Neural progenitor cell (in vitro differentiated cells): ENCODE data around the gene ENTPD5.

ENCODE experiments used
- EZH2 ChIP-seq: fragments of 200-600 bp; sonication (generic); IDR thresholded peaks from 2 replicates; pipeline ENCODE4 v1.6.1; 2017; ENCODE audit warnings: antibody characterized with exemption, mild to moderate bottlenecking, moderate library complexity
- EZH2phosphoT487 ChIP-seq: fragments of 200-600 bp; sonication (generic); IDR thresholded peaks from 2 replicates; pipeline ENCODE4 v1.6.1; 2017; ENCODE audit warnings: antibody characterized with exemption
- TF ChIP-seq, protein P1 (sequence below): fragments of 200-600 bp; sonication (generic); IDR thresholded peaks from 2 replicates; pipeline ENCODE4 v1.5.1; 2017; ENCODE audit warnings: antibody characterized with exemption, mild to moderate bottlenecking

GRCh38 chr14:74015176-74015575 is 3.9 kb downstream of the ENTPD5 start:
- TF ChIP-seq, protein P1, sequence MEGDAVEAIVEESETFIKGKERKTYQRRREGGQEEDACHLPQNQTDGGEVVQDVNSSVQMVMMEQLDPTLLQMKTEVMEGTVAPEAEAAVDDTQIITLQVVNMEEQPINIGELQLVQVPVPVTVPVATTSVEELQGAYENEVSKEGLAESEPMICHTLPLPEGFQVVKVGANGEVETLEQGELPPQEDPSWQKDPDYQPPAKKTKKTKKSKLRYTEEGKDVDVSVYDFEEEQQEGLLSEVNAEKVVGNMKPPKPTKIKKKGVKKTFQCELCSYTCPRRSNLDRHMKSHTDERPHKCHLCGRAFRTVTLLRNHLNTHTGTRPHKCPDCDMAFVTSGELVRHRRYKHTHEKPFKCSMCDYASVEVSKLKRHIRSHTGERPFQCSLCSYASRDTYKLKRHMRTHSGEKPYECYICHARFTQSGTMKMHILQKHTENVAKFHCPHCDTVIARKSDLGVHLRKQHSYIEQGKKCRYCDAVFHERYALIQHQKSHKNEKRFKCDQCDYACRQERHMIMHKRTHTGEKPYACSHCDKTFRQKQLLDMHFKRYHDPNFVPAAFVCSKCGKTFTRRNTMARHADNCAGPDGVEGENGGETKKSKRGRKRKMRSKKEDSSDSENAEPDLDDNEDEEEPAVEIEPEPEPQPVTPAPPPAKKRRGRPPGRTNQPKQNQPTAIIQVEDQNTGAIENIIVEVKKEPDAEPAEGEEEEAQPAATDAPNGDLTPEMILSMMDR, result no peak
- TF ChIP-seq EZH2, result no peak
- TF ChIP-seq EZH2phosphoT487, result no peak
